Mesothelial cell of epicardium (in vitro differentiated cells): ENCODE data around the gene TMEM164. TPM values are rescaled to one million over a fixed set of nuclear protein-coding genes. Genes with fewer than 3 reads are reported as not detected.

ENCODE experiments used
- DNase-seq, 2 experiments: peaks; one replicate each; pipeline ENCODE4 v3.0.0; 2021; ENCODE audit warnings: low spot score in 2 of 2; ENCODE audit not compliant: unreplicated experiment in 2 of 2
- H3K27ac Mint-ChIP-seq: 2 replicates; pipeline ENCODE4 v1.8.0; 2021; ENCODE audit warnings: mixed read lengths
- H3K27me3 Mint-ChIP-seq: 2 replicates; pipeline ENCODE4 v1.8.0; 2021; ENCODE audit warnings: low read depth, mixed read lengths
- H3K36me3 Mint-ChIP-seq: 2 replicates; pipeline ENCODE4 v1.8.0; 2021; ENCODE audit warnings: mixed read lengths
- H3K4me1 Mint-ChIP-seq: 2 replicates; pipeline ENCODE4 v1.8.0; 2021; ENCODE audit warnings: mixed read lengths
- H3K4me3 Mint-ChIP-seq: 2 replicates; pipeline ENCODE4 v1.8.0; 2021; ENCODE audit warnings: mild to moderate bottlenecking, moderate library complexity, mixed read lengths
- H3K9me3 Mint-ChIP-seq: 2 replicates; pipeline ENCODE4 v1.8.0; 2021; ENCODE audit warnings: mixed read lengths
- total RNA-seq: library from RNA; stranded (reverse); gene quantifications from 3 replicates; pipeline ENCODE4 v1.2.1, GENCODE V29; 2021
- TF ChIP-seq, protein P1 (sequence below): fragments of 200-600 bp; sonication (generic); IDR thresholded peaks from one replicate; pipeline ENCODE4 v1.5.0; 2021; ENCODE audit warnings: antibody characterized with exemption; ENCODE audit not compliant: unreplicated experiment

Gene TMEM164
- total RNA-seq, 1 donor from 2014 or later: 42.5 TPM

GRCh38 chrX:110173192-110174175 is 170.6 kb downstream of the TMEM164 start:
- no peak for DNase-seq
- H3K27ac Mint-ChIP-seq: no peak overlapping the region
- no peaks in the 10 kb centered on the region for H3K9me3 Mint-ChIP-seq
- H3K27me3 Mint-ChIP-seq: no peaks in the 10 kb centered on the region
- H3K4me1 Mint-ChIP-seq: peaks cover 12% of the 10 kb centered on the region
- no peak overlapping the region for H3K4me3 Mint-ChIP-seq
- H3K36me3 Mint-ChIP-seq: peaks cover 28% of the 10 kb centered on the region
- TF ChIP-seq, protein P1, sequence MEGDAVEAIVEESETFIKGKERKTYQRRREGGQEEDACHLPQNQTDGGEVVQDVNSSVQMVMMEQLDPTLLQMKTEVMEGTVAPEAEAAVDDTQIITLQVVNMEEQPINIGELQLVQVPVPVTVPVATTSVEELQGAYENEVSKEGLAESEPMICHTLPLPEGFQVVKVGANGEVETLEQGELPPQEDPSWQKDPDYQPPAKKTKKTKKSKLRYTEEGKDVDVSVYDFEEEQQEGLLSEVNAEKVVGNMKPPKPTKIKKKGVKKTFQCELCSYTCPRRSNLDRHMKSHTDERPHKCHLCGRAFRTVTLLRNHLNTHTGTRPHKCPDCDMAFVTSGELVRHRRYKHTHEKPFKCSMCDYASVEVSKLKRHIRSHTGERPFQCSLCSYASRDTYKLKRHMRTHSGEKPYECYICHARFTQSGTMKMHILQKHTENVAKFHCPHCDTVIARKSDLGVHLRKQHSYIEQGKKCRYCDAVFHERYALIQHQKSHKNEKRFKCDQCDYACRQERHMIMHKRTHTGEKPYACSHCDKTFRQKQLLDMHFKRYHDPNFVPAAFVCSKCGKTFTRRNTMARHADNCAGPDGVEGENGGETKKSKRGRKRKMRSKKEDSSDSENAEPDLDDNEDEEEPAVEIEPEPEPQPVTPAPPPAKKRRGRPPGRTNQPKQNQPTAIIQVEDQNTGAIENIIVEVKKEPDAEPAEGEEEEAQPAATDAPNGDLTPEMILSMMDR: no peak

DNA sequence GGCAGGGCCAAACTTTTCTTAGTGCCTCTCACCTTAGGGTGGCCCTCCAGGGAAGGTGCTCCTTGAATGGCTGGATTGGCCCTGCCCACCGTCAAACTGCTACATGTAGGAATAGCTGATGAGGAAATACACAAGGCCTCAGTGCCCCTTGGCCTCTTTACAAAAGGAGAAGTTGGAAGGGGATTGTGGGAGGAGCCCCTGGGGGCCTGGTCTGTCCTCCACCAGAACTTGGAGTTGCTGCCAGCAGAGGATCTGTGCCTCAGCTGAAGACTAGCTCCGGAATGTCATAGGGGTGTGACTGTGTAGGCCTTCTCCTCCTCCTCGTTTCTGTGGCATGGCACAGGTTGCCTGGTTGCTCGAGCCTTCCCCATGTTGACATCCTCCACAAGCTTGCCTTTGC is 172.2 kb downstream of the TMEM164 start:
- peaks cover 16% of the 10 kb centered on the region for H3K4me1 Mint-ChIP-seq
- no peak overlapping the region for H3K27ac Mint-ChIP-seq
- TF ChIP-seq, protein P1: no peak
- no peaks in the 10 kb centered on the region for H3K27me3 Mint-ChIP-seq
- peaks cover 26% of the 10 kb centered on the region for H3K36me3 Mint-ChIP-seq
- no peak overlapping the region for H3K4me3 Mint-ChIP-seq
- H3K9me3 Mint-ChIP-seq: no peaks in the 10 kb centered on the region
- DNase-seq: no peak

GRCh38 chrX:110175696-110176095 is 172.8 kb downstream of the TMEM164 start:
- TF ChIP-seq, protein P1: no peak
- peaks cover 26% of the 10 kb centered on the region for H3K36me3 Mint-ChIP-seq
- DNase-seq: no peak

DNA sequence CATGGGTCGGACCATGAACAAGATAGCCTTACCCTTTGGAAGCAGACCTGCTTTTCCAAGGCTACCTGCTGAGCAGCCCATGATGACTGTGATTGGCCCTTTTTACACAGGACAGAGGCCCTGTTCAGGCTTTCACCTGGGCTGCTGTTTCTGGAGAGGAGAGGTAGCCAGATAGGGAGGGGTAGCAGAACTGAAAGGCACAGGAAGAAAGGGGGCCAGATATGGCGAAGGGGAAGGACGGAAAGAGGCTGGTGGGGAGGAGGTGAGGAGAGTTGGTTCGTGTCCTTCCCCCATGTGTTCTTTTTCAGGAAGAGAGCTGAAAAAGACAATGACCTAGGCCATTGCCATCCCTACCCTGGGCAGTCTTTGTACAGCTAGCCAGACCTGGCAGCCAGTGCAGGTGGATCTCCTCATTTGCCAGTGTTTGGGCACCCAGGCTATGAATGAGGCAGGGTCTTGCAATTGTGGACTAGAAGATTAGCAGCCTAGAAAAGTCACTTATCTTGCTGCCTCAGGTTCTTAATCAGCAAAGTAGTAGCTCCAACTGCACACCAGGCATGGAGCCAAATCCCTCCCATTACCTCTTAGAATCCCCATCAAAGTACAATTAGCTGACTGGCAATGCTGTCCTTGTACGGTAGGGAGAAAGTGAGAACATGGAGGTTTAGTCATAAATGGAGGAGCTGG is 175.4 kb downstream of the TMEM164 start:
- Mint-ChIP-seq H3K4me3 (no peak overlapping the region), H3K36me3 (peaks cover 20% of the 10 kb centered on the region), H3K27ac (no peak overlapping the region), H3K9me3 (no peaks in the 10 kb centered on the region), H3K27me3 (no peaks in the 10 kb centered on the region), H3K4me1 (peaks cover 27% of the 10 kb centered on the region)
- TF ChIP-seq, protein P1: no peak
- DNase-seq: no peak

More at GRCh38 chrX:110175696-110176095, 172.8 kb downstream of the TMEM164 start:
- Mint-ChIP-seq H3K4me3 (no peak overlapping the region), H3K4me1 (peaks cover 19% of the 10 kb centered on the region), H3K27me3 (no peaks in the 10 kb centered on the region), H3K9me3 (no peaks in the 10 kb centered on the region), H3K27ac (no peak overlapping the region)

- no peaks in the 10 kb centered on the region for H3K27me3 Mint-ChIP-seq
- H3K9me3 Mint-ChIP-seq: peaks cover 11% of the 10 kb centered on the region
- no peak overlapping the region for H3K4me3 Mint-ChIP-seq
- H3K36me3 Mint-ChIP-seq: peaks cover 9% of the 10 kb centered on the region
- DNase-seq: no peak
- TF ChIP-seq, protein P1: no peak
- peaks cover 24% of the 10 kb centered on the region for H3K4me1 Mint-ChIP-seq
- H3K27ac Mint-ChIP-seq: peak overlapping the region; percentile 3
Measured at GRCh38 chrX:110180176-110180927, 177.4 kb downstream of the TMEM164 start.
